Germinal center (tissue), 1 donor: Measurements from ENCODE around the gene NAP1L5.

Experiments
- DNase-seq: peaks from one replicate; pipeline ENCODE4 v3.0.0; 2012; ENCODE audit warnings: mixed read lengths, low spot score

Gene NAP1L5

DNA sequence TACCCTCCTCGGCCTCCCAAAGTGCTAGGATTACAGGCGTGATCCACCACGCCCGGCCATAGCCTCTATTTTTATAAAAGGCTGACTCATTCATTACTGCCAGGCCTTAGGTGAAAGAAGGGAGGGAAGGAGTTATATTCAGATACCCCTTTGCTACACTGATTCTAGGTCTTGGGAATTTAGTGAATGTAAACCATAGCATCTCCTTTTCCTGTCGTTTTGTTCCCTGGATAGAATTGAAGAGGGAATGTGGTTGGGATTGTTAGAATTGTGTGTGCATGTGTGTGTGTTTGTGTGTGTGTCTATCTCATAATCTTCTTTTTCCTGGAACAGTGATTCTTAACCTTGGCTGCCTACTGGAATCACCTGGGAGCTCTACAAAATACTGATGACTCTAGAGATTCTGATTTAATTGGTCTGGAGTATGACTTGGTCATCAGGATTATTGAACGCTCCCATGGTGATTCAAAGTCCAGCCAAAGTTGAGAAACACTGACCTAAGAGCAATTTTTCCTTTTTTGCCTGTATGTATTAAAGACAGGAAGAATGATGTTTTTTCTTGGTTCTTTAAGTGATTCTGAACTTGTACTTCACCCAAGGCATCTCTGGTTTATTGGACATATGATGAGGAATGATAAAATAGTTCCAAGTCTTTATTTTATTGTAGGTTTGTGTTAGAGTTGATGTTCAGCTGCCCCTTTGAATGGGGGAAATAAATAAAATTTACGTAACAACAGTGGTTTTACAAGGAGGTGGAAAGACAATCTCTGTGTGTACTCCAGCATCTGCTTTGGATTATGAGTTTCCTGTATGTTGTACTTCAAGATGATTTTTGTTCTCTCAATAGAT lies 37.0 kb downstream of the NAP1L5 start:
- no peak for DNase-seq

GRCh38 chr4:88659890-88660208 lies 37.8 kb downstream of the NAP1L5 start:
- DNase-seq: no peak

DNA sequence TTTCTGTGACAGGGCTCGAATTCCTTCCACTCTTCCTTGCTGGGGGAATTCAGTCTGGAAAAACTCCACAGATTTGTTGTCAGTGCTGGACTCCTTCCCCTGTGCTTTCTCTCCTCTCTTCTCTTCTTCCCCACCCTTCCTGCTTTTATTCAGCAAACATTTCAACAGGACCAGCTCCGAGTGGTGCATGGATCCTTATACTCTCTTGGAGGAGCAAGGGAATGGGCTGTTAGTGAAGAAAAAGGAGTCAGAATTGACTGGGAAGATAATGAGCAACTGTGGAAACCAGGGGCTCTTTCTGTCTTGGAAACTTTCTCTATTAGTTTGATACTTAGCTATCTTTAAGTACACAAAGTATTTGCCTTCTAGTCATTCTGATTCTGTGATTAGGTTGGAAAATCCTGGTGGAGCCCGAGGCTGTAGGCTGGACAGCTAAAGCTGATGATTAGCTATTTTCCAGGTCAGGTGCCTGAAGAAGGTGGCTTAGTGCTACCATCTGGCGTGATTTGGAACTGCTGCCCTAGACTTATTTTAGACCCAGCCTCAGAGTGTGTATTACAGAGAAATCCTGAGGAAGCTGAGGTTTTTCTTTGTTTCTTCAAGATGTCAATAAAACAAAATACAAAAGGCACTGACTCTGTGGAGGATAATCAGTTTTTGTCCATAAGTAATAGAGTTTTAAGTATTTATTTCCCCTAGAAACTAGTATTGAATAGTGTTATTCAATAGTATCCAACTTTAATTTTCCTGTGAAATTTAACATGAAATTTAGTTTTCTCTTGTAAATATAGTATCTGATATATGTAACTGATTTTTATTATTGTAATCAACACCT lies 38.4 kb downstream of the NAP1L5 start:
- peak; percentile 32 for DNase-seq

DNA sequence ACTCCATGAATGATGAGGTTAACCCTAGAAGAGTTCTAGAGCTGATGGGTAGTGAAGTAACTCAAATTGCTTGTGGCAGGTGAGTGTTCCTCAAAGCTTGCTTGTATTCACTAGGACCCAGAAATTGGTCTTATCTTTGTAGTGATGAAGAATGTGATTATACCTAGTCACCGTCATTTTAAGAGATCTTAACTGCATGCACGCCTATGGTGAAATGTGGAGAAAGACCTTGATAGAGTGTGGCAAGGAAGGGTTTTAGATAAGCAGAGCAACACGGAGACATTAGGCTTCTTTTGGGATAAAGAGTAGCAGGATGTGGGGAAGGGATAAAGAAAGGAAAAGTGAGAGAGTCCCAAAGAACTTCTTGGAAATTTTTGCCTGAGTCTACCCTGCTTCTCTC lies 42.4 kb downstream of the NAP1L5 start:
- DNase-seq: no peak

- DNase-seq: no peak
Observed at GRCh38 chr4:88653371-88653946, 44.2 kb downstream of the NAP1L5 start.

DNA sequence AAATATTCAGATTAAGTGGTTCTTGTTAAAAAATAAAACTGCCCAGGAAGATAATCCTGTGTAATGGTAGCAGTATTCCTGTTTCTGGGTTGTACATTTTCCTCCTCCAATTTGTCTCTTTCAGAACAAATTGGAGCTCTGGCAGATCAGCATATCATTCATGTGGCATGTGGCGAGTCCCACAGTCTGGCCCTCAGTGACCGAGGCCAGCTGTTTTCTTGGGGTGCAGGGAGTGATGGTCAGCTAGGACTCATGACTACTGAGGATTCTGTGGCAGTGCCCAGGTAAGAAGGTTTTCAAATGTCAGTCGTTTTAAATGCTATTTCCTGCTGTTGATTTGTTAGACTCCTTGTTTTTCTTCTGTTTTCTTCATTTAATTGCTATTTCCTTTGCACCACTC lies 47.9 kb downstream of the NAP1L5 start:
- DNase-seq: no peak

DNA sequence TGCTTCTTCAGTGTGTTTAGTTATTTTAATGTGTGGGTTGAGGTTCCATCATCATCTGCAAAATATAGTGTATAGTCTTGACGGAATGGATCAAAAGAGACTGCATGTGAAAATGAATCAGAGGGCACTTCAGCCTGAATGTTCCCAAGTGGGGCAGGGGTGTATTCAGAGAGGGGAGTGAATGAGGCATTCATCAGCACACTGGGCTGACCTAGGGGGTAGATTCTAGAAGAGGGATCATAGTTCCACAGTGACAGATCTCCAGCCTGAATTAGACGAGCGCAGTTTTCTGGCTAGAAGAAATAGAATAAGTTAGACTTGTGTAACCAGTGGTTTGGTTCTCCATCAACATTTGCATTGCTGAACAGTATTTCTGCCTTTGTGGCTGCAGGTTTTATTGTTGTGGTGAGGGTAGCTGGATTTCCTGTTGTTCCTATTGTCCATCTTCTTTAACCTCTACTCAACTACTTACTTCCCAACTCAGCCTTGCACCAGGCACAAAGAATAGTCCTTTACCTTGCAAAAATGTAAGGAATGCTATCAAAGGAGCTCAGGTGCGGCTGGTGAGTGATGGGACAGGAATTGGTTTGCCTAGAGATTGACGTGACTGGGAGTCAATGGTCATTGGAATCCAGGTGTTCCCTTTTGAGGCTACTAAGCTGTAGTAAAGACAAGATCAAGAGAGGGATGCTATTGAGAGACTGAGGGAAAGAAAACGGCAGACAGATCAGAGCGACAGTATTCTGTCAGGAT lies 50.9 kb downstream of the NAP1L5 start:
- DNase-seq: no peak

GRCh38 chr4:88645994-88646393 lies 51.6 kb downstream of the NAP1L5 start:
- DNase-seq: no peak
